SK-N-DZ (cell line): ENCODE data around the gene ZNF225. TPM values are rescaled to one million over a fixed set of nuclear protein-coding genes. Genes with fewer than 3 reads are reported as not detected.
"Not testable (repeated sequence)": the region's sequence is repeated elsewhere in the genome, so short reads cannot be mapped to it uniquely, and the experiment has no call there.

Experiments used
- DNase-seq: peaks from one replicate; pipeline ENCODE4 v3.0.0-alpha.2; 2015; ENCODE audit warnings: low spot score
- polyA plus RNA-seq, 2 experiments: library from polyadenylated mRNA; depleted of rRNA; stranded (reverse); fragments of >200 nt; gene quantifications; 2 replicates each; pipeline ENCODE4 v1.2.3, GENCODE V29; 2014

The ZNF225 gene
- polyA plus RNA-seq (2014; cell fraction: cytosol; rRNA removed) = 1.4 and 2.0 TPM in 2 replicates
- polyA plus RNA-seq (2014; cell fraction: nucleus; rRNA removed) = 1.8 and 4.9 TPM in 2 replicates

DNA sequence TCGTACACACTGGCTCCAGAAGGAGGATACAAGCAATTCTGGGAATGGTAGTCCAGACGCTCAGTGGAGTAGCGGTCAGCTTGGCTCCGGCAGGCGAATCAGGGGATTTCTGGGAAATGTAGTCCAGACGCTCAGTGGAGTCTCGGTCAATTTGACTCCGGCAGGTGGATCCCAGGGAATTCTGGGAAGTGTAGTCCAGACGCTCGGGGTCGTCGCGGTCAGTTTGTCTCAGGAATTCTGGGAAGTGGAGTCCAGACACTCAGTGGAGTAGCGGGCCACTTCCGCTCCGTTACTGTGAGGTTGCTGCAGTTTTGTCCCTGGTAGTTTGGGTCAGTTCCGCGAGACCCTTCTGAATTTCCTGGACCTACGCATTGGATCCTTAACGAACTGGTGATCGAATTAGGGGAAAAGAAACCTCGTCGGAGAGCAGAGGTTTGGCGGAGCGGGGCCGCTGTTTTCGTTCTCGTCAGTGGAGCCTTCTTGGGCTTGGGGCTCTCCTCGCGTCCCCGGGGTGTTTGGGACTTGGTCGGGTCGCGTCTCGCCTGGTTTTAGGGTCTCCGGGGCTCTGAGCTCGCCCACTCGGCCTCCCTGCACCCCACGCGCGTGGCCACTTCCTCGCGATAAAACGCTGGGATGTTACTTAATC lies at the start of gene ZNF225:
Gene ZNF225, plus strand, starts transcription at position 262 of the 646 bp plus-strand sequence. CDS start 2,429 bp downstream, outside the sequence.
- DNase-seq = peak; percentile 97

DNA sequence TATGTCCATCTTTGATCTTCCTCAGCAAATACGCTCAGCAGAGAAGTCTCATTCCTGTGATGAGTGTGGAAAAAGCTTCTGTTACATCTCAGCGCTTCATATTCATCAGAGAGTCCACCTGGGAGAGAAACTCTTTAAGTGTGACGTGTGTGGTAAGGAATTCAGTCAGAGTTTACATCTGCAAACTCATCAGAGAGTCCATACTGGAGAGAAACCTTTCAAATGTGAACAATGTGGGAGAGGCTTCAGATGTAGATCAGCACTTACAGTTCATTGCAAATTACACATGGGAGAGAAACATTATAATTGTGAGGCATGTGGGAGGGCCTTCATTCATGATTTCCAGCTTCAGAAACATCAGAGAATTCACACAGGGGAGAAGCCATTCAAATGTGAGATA lies 46.9 kb upstream of the ZNF225 start:
- DNase-seq = no peak

DNA sequence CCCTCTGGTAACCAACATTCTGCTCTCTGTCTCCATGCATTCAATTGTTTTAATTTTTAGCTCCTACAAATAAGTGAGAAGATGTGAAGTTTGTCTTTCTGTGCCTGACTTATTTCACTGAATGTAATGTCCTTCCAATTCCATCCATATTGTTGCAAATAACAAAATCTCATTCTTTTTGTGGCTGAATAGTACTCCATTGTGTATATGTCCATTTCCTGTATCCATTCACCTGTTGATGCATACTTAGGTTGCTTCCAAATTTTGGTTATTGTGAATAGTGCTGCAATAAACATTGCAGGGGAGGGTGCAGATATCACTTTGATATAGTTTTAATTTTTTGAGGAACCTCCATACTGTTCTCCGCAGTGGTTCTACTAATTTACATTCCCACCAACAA lies 43.8 kb upstream of the ZNF225 start:
- DNase-seq = no peak

DNA sequence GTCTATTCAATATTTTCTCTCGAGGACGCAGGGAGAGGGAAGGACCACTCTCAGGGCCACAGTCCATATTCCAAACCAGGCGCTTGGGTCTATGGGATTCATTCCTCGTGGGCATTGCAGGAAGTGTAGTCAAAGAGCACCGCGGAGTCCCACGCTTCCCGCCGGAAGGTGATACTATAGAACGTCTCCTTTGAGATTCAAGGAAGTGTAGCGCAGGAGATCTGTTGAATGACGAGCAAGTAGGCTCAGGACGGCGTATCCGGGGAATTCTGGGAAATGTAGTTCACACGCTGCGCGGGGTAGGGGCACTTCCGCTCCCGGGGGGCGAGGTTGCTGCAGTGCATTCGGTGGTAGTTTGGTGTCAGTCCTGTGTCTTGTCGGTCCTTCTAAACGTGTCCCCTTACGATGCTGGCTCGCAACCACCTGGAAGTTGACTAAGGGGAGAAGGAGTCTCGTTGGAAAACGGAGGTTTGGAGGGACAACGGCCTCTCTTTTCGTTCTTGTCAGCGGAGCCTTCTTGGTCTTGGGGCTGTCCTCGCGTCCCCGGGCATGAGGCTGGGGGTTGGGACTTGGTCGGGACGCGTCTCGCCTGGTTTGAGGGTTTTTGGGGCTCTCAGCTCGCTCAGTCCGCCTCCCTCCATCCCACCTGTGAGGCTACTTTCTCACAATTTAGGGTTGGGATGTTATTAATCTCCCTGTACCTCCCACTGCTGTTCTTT lies 41.2 kb upstream of the ZNF225 start, which contains the start of gene ZNF284:
Gene ZNF284, plus strand, starts transcription at position 336 of the 719 bp plus-strand sequence. CDS start 4,231 bp downstream, outside the sequence.
- DNase-seq = peak; percentile 94

DNA sequence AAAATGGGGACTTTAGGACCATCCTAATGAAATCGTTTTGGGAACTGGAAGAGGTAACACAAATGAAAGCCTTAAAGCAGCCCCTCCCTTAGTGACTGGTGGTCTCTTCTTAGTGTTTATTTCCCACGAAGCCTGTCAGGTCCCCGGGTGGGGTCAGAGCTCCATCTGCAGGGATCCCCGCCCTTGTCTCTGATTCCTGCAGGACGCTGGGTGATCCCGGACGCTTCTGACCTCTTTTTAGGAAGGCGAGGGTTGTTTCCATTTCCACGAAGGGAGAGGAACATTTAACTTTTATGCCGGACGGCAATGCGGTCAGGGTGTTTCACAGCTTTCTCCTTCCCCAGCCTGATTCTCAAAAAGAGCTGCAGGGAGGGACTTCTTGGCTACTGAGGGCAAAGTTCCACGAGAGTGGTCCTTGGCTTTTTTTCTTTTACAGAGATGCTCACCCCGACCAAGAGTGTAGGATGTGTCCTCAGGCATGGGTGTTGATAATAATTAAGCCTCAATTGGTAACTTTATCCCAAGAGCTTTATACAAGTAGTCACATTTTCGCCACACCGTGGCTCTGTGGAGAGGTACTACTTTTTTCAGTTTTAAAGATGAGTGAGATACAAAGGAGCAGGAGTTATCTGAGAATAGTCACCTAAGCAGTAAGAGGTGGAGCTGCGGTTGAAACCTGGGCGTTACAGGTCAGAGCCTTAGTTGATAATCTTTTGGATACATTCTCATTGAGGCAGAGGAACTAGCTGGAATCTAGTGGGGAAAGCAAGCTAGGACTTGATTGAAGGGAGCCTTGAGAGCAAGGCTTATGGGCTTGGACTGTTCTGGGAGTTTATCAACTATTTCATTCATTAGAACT lies 40.4 kb upstream of the ZNF225 start:
- peak; percentile 5 for DNase-seq

DNA sequence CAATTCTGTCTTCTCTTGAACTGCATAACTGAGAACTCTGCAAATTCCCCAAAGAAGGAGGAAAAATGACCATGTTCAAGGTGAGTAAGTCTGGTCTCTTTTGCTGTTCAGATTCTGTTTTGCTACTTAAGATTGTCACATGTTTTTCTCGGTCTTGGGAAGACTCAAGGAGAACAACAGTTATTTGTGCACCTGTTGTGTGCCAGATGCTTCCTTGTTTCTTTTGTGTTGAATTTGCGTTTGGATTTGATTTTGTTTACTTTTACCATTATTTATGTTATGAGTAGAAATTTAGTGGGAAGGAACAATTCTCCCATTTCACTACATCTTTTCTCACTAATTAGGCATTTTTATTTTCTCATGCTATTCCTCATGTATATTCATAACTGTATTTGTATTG lies 36.9 kb upstream of the ZNF225 start:
- no peak for DNase-seq

DNA sequence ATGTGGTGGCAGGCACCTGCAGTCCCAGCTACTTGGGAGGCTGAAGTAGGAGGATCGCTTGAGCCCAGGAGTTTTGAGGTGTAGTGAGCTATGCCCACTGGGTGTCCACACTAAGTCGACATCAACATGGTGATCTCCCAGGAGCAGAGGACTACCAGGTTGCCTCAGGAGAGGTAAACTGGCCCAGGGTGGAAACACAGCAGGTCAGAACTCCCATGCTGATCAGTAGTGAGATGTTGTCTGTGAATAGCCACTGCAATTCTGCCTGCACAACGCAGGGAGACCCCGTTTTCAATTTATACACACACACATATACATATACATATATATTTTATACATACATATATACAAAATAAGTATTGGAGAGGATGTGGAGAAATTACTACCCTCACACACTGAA lies 21.1 kb upstream of the ZNF225 start:
- no peak for DNase-seq

DNA sequence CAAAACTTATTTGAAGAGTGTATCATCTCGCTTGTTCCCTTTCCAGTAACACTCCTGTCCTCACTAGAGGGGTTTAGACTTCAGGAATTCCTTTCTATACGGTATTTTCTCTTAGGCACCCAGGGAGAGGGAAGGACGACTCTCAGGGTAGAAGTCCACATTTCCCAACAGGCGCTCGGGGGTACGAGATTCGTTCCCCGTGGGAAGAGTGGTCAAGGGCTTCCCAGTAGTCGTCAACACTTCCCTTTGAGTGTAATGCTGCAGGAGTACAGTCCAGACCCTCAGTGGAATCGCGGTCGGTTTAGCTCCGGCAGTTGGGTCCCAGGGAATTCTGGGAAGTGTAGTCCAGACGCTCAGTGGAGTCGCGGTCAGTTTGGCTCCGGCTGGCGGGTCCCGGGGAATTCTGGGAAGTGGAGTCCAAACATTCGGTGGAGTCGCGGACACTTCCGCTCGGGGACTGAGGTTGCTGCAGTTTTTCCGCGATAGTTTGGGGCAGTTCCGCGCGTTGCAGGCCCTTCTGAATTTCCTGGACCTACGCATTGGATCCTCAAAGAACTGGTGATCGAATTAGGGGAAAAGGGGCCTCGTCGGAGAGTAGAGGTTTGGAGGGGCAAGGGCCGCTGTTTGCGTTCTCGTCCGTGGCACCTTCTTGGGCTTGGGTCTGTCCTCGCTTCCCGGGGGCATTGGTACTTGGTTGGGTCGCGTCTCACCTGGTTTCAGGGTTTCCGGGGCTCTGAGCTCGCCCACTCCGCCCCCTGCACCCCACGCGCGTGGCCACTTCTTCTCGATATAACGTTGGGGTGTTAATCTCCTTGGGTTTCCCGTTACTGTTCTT lies 19.1 kb upstream of the ZNF225 start, which contains the start of gene ZNF224:
Gene ZNF224, plus strand, starts transcription at position 431 of the 835 bp plus-strand sequence. CDS start 3,513 bp downstream, outside the sequence.
- DNase-seq = peak; percentile 88

DNA sequence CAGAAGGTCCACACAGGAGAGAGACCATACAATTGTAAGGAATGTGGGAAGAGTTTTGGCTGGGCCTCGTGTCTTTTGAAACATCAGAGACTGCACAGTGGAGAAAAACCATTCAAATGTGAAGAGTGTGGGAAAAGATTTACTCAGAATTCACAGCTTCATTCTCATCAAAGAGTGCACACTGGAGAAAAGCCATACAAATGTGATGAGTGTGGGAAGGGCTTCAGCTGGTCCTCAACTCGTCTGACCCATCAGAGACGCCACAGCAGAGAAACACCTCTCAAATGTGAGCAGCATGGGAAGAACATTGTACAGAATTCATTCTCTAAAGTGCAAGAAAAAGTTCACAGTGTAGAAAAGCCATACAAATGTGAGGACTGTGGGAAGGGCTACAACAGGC lies 5.4 kb upstream of the ZNF225 start:
- DNase-seq = no peak

DNA sequence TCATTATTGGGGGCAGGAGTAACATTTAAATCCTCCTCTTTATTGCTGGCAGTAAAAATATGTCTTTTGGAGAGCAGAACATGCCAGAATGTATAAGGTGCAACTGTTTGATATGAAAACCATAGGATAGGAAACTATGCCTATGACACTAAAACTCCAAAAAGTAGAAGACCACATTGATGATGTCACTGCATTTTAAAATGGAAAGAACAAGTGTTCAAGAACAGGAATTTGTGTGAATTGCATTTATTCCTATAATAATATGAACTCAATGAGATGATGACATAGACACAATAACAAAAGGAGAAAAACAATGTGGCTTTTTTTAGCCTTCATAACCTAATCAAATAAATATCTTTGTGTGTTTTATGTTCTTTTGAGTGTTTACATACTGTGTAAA lies 3.7 kb upstream of the ZNF225 start:
- no peak for DNase-seq

DNA sequence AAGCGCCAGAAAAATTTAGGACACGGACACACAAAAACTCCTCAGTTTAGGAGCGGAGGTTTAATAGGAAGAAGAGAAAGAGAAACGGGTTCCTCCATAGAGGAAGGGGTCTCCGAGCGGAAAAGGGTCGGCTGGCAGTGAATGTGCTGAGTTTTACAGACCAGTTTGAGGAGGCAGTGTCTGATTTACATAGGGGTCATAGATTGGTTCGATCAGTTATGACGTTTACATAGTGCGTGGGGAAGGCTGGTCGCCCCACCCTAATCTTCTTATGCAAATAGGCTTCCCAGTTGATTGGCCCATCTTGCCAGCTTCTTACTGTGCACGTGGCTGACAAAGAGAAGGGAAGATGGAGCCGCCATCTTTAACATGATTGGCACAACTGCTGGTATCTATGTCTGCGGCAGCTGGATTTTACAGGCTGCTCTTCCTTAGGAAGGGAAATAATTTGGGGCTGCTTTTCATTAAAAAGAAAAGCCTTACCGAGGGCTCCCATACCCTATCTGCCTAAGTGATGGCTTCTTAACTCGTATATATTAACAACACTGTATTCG lies 1.2 kb upstream of the ZNF225 start:
- DNase-seq = peak; percentile 84

DNA sequence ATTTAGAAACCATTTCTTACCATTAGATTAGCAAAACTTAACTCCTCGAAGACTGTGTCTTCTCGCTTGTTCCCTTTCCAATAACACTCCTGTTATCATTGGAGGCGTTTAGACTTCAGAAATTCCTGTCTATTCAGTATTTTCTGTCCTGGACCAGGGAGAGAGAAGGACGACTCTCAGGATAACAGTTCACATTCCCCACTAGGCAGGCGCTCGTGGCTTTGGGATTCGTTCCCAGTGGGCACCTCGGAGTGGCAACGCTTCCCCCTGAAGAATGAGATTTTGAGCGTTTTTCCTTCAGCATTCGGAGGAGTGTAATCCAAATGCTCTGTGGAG lies 429 bp upstream of the ZNF225 start:
- no peak for DNase-seq

DNA sequence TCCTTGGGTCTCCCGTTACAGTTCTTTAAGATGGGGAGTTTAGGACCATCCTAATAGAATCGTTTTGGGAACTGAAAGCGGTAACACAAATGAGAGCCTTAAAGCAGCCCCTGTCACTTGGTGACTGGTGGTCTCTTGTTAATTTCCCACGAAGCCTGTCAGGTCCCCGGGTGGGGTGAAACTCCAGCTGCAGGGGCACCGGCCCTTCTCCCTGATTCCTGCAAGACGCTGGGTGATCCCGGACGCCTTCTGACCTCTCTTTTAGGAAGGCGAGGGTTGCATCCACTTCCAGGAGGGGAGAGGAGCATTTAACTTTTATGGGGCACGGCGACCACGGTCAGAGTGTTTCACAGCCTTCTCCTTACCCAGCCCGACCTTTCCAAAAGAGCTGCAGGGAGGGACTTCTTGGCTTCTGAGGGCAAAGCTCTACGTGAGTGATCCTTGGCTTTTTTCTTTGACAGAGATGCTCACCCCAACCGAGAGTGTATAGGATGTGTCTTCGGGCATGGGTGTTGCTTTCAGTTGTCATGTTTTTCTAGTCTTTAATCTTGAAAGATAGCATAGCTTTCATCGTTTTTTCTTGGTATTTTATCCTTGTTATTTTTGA lies 688 bp downstream of the ZNF225 start:
- DNase-seq = no peak

DNA sequence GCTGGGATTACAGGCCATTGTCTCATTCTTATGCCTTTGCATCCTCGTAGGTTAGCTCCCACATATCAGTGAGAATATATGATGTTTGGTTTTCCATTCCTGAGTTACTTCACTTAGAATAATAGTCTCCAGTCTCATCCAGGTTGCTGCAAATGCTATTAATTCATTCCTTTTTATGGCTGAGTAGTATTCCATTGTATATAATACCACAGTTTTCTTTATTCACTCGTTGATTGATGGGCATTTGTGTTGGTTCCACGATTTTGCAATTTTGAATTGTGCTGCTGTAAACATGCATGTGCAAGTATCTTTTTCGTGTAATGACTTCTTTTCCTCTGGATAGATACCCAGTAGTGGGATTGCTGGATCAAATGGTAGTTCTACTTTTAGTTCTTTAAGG lies 8.0 kb downstream of the ZNF225 start:
- DNase-seq = not testable (repeated sequence)

DNA sequence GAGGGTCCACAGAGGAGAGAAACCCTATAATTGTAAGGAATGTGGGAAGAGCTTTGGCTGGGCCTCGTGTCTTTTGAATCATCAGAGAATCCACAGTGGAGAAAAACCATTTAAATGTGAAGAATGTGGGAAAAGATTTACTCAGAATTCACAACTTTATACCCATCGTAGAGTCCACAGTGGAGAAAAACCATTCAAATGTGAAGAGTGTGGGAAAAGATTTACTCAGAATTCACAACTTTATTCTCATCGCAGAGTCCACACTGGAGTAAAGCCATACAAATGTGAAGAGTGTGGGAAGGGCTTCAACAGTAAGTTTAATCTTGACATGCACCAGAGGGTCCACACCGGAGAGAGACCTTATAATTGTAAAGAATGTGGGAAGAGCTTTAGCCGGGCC lies 18.8 kb downstream of the ZNF225 start:
- no peak for DNase-seq

DNA sequence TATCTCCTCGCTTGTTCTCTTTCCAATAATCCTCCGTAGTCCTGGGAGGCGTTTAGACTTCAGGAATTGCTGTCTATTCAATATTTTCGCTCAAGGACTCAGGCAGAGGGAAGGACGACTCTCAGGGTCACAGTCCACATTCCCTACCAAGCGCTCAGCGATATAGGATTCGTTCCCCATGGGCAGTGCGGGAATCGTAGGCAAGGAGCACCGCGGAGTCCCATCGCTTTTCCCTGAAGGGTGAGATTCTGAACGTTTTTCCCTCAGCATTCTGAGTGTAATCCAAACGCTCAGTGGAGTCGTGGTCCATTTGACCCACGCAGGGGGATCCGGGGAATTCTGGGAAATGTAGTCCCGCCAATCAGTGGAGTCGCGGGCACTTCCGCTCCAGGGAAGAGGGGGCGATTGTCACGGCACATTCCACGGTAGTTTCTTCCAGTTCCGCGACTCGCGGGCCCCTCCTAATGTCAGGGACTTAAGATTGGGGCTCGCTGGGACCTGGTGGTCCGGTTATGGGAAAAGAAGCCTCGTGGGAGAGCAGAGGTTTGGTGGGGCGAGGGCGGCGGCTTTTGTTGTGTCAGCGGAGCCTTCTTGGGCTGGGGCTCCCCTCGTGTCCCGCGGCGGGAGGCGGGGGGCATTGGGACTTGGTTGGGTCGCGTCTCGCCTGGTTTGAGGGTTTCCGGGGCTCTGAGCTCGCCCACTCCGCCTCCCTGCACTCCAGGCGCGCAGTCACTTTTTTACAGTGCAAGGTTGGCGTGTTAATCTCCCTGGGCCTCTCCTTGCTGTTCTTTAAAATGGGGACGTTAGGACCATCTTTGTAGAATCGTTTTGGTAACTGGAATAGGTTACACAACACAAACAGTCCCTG lies 28.2 kb downstream of the ZNF225 start, which contains the start of gene ZNF234:
Gene ZNF234, plus strand, starts transcription at position 364 of the 868 bp plus-strand sequence. CDS start 3,079 bp downstream, outside the sequence.
- peak; percentile 85 for DNase-seq

DNA sequence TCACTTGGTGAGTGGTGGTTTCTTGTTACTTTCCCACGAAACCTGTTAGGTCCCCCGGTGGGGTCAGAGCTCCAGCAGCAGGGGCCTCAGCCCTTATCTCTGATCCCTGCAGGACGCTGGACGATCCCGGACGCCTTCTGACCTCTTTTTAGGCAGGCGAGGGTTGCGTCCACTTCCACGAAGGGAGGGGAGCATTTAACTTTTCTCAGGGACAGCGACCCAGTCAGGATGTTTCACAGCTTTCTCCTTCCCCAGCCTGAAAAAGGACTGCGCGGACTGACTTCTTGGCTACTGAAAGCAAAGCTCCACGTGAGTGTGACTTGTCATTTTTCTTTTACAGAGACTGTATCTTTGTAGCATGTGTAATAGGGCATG lies 28.8 kb downstream of the ZNF225 start:
- no peak for DNase-seq

DNA sequence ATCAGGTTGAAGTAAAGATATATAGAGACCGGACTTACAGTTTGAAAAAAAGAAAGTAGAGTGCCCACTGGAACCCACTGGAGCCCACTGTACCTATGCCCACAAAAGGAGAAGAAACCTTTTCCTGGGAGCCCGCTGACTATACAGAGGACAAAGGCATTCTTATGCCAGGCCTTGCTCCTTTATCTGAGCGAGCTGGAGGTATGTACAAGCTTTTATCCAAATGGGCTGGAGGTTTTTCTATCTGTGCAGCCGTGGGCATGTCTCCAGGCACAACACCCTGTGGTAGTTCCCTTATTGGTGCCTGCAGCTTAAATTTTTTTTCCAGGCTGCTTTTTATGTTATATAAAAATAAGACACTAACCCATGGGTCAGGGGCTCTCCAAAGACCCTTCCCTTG lies 36.6 kb downstream of the ZNF225 start:
- no peak for DNase-seq

DNA sequence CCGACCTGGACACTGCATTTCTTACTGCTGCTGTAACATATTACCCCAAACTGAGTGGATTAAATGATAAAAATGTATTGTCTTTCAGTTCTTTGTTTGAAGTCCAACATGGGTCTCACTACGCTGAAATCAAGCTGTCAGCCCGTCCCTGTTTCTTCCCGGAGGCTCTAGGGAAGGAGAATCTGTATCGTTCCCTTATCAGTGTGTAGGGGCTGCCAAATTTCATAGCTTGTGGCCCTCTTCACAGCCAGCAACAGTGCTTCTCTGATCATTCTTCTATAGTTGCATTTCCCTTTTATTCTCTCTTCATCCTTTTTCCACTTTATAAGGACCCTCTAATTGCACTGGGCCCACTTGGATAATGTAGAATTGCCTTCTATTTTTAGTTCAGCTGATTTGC lies 38.3 kb downstream of the ZNF225 start:
- no peak for DNase-seq
